Measurements from ENCODE around the gene URM1. TPM values are rescaled to one million over a fixed set of nuclear protein-coding genes. Genes with fewer than 3 reads are reported as not detected.

URM1 gene
- total RNA-seq, 1 experiment from 2014 or later, result 77.5 TPM

- no peak overlapping the region for H3K27ac ChIP-seq
- H3K4me1 ChIP-seq, result no peaks in the 10 kb centered on the region
- no peaks in the 10 kb centered on the region for H3K9me3 ChIP-seq (replicated peaks)
- H3K4me3 ChIP-seq, result peak overlapping the region; percentile 86
- no peak for DNase-seq
- H3K36me3 ChIP-seq, result peaks cover 7% of the 10 kb centered on the region; the same call in 1 of the 2 replicates
- no peaks in the 10 kb centered on the region for H3K27me3 ChIP-seq
Measured at GRCh38 chr9:128340691-128341434, 30.3 kb upstream of the URM1 start.

- no peaks in the 10 kb centered on the region for H3K9me3 ChIP-seq (replicated peaks)
- DNase-seq, result peak; percentile 83 to 87
- peaks cover 7% of the 10 kb centered on the region; the same call in 1 of the 2 replicates for H3K36me3 ChIP-seq
- no peaks in the 10 kb centered on the region for H3K27me3 ChIP-seq
- no peak overlapping the region for H3K27ac ChIP-seq
- no peaks in the 10 kb centered on the region for H3K4me1 ChIP-seq
- peak overlapping the region; percentile 86 for H3K4me3 ChIP-seq
Measured at GRCh38 chr9:128341435-128341849, 29.7 kb upstream of the URM1 start.

GRCh38 chr9:128342971-128343680 lies 28.0 kb upstream of the URM1 start:
- H3K27ac ChIP-seq, result no peak overlapping the region
- H3K4me3 ChIP-seq, result no peak overlapping the region
- H3K9me3 ChIP-seq (replicated peaks), result no peaks in the 10 kb centered on the region
- no peak for DNase-seq
- H3K4me1 ChIP-seq, result no peaks in the 10 kb centered on the region
- peaks cover 12% of the 10 kb centered on the region; the same call in 1 of the 2 replicates for H3K36me3 ChIP-seq
- H3K27me3 ChIP-seq, result no peaks in the 10 kb centered on the region

- H3K4me3 ChIP-seq, result no peak overlapping the region
- no peak for DNase-seq
Measured at GRCh38 chr9:128343855-128344254, 27.3 kb upstream of the URM1 start.

GRCh38 chr9:128344931-128345605 lies 26.1 kb upstream of the URM1 start:
- Histone ChIP-seq H3K4me3 (no peak overlapping the region), H3K36me3 (peaks cover 16% of the 10 kb centered on the region; the same call in 1 of the 2 replicates), H3K9me3 (replicated peaks) (no peaks in the 10 kb centered on the region), H3K27ac (no peak overlapping the region), H3K4me1 (no peaks in the 10 kb centered on the region), H3K27me3 (no peaks in the 10 kb centered on the region)
- DNase-seq, result no peak

More at GRCh38 chr9:128343855-128344254, 27.3 kb upstream of the URM1 start:
- no peaks in the 10 kb centered on the region for H3K9me3 ChIP-seq (replicated peaks)
- no peak overlapping the region for H3K27ac ChIP-seq
- H3K36me3 ChIP-seq, result peaks cover 12% of the 10 kb centered on the region; the same call in 1 of the 2 replicates
- H3K27me3 ChIP-seq, result no peaks in the 10 kb centered on the region
- no peaks in the 10 kb centered on the region for H3K4me1 ChIP-seq

GRCh38 chr9:128349125-128349524 lies 22.0 kb upstream of the URM1 start:
- Histone ChIP-seq H3K36me3 (peaks cover 26% of the 10 kb centered on the region), H3K27me3 (no peaks in the 10 kb centered on the region), H3K4me3 (no peak overlapping the region), H3K9me3 (replicated peaks) (no peaks in the 10 kb centered on the region), H3K27ac (no peak overlapping the region), H3K4me1 (no peaks in the 10 kb centered on the region)
- no peak for DNase-seq

- Histone ChIP-seq H3K36me3 (peaks cover 28% of the 10 kb centered on the region), H3K4me3 (no peak overlapping the region)
- no peak for DNase-seq
Measured at GRCh38 chr9:128349772-128350171, 21.4 kb upstream of the URM1 start.

GRCh38 chr9:128355451-128355850 lies 15.7 kb upstream of the URM1 start:
- H3K4me1 ChIP-seq, result no peaks in the 10 kb centered on the region
- peaks cover 14% of the 10 kb centered on the region for H3K36me3 ChIP-seq
- DNase-seq, result no peak
- H3K4me3 ChIP-seq, result no peak overlapping the region
- H3K27ac ChIP-seq, result no peak overlapping the region
- H3K9me3 ChIP-seq (replicated peaks), result no peaks in the 10 kb centered on the region
- no peaks in the 10 kb centered on the region for H3K27me3 ChIP-seq

More at GRCh38 chr9:128349772-128350171, 21.4 kb upstream of the URM1 start:
- Histone ChIP-seq H3K4me1 (no peaks in the 10 kb centered on the region), H3K27ac (no peak overlapping the region), H3K27me3 (no peaks in the 10 kb centered on the region), H3K9me3 (replicated peaks) (no peaks in the 10 kb centered on the region)

- H3K27me3 ChIP-seq, result no peaks in the 10 kb centered on the region
- no peak for DNase-seq
- H3K9me3 ChIP-seq (replicated peaks), result no peaks in the 10 kb centered on the region
- no peak overlapping the region for H3K4me3 ChIP-seq
- H3K4me1 ChIP-seq, result peaks cover 15% of the 10 kb centered on the region; the same call in 1 of the 2 replicates
- peaks cover 9% of the 10 kb centered on the region for H3K36me3 ChIP-seq
- H3K27ac ChIP-seq, result no peak overlapping the region
Measured at GRCh38 chr9:128358090-128358489, 13.1 kb upstream of the URM1 start.

GRCh38 chr9:128358861-128359260 lies 12.3 kb upstream of the URM1 start:
- H3K9me3 ChIP-seq (replicated peaks), result no peaks in the 10 kb centered on the region
- no peak overlapping the region for H3K4me3 ChIP-seq
- peaks cover 21% of the 10 kb centered on the region; the same call in 1 of the 2 replicates for H3K4me1 ChIP-seq
- peaks cover 6% of the 10 kb centered on the region; the same call in 1 of the 2 replicates for H3K36me3 ChIP-seq
- no peak overlapping the region for H3K27ac ChIP-seq
- H3K27me3 ChIP-seq, result no peaks in the 10 kb centered on the region
- no peak for DNase-seq

GRCh38 chr9:128360826-128361225 lies 10.3 kb upstream of the URM1 start:
- Histone ChIP-seq H3K27me3 (no peaks in the 10 kb centered on the region), H3K4me3 (no peak overlapping the region), H3K9me3 (replicated peaks) (no peaks in the 10 kb centered on the region), H3K36me3 (no peaks in the 10 kb centered on the region), H3K4me1 (peaks cover 25% of the 10 kb centered on the region; the same call in 1 of the 2 replicates), H3K27ac (peak overlapping the region; percentile 58)
- no peak for DNase-seq

- no peaks in the 10 kb centered on the region for H3K9me3 ChIP-seq (replicated peaks)
- peak overlapping the region; percentile 58 for H3K27ac ChIP-seq
- H3K27me3 ChIP-seq, result no peaks in the 10 kb centered on the region
- peak; percentile 88 to 91 for DNase-seq
- peak overlapping the region; percentile 35 for H3K4me3 ChIP-seq
- H3K4me1 ChIP-seq, result peaks cover 25% of the 10 kb centered on the region; the same call in 1 of the 2 replicates
- no peaks in the 10 kb centered on the region for H3K36me3 ChIP-seq
Measured at GRCh38 chr9:128361296-128361985, 9.7 kb upstream of the URM1 start.

GRCh38 chr9:128361986-128362646 lies 9.1 kb upstream of the URM1 start:
- Histone ChIP-seq H3K36me3 (no peaks in the 10 kb centered on the region), H3K9me3 (replicated peaks) (no peaks in the 10 kb centered on the region), H3K27me3 (no peaks in the 10 kb centered on the region), H3K4me3 (peak overlapping the region; percentile 35), H3K4me1 (peaks cover 25% of the 10 kb centered on the region; the same call in 1 of the 2 replicates), H3K27ac (peak overlapping the region; percentile 58)
- peak; percentile 93 to 97 for DNase-seq

- Histone ChIP-seq H3K36me3 (no peaks in the 10 kb centered on the region), H3K9me3 (replicated peaks) (no peaks in the 10 kb centered on the region), H3K27ac (peak overlapping the region; percentile 58), H3K4me1 (peaks cover 25% of the 10 kb centered on the region; the same call in 1 of the 2 replicates), H3K27me3 (no peaks in the 10 kb centered on the region), H3K4me3 (no peak overlapping the region)
- peak; percentile 68 to 70 for DNase-seq
Measured at GRCh38 chr9:128362774-128363173, 8.4 kb upstream of the URM1 start.

Measured in SJCRH30 (cell line).